Neural progenitor cell (in vitro differentiated cells): ENCODE data around the gene NPEPL1. TPM values are rescaled to one million over a fixed set of nuclear protein-coding genes. Genes with fewer than 3 reads are reported as not detected.

Experiments
- DNase-seq: peaks from one replicate; pipeline ENCODE4 v3.0.0-alpha.2; 2016; ENCODE audit warnings: low spot score
- H2AFZ ChIP-seq: fragments of 200-600 bp; sonication (generic); replicated peaks from 2 replicates; pipeline ENCODE4 v1.6.1; 2016; ENCODE audit warnings: antibody characterized with exemption
- H3F3A ChIP-seq: fragments of 200-600 bp; sonication (generic); 2 replicates; pipeline ENCODE4 v1.6.1; 2016; ENCODE audit warnings: antibody characterized with exemption, low read depth
- H3K27ac ChIP-seq: fragments of 200-600 bp; sonication (generic); 2 replicates; pipeline ENCODE4 v1.5.1; 2016; ENCODE audit warnings: mild to moderate bottlenecking
- H3K27me3 ChIP-seq: fragments of 200-600 bp; sonication (generic); 2 replicates; pipeline ENCODE4 v1.6.1; 2016; ENCODE audit warnings: mild to moderate bottlenecking, moderate library complexity
- H3K36me3 ChIP-seq: fragments of 200-600 bp; sonication (generic); 2 replicates; pipeline ENCODE4 v1.5.1; 2016
- H3K4me1 ChIP-seq: fragments of 200-600 bp; sonication (generic); 2 replicates; pipeline ENCODE4 v1.6.1; 2016; ENCODE audit warnings: mixed run types
- H3K4me2 ChIP-seq: fragments of 200-600 bp; sonication (generic); 2 replicates; pipeline ENCODE4 v1.6.1; 2016
- H3K4me3 ChIP-seq: fragments of 200-600 bp; sonication (generic); 2 replicates; pipeline ENCODE4 v1.5.1; 2016
- H3K79me2 ChIP-seq: fragments of 200-600 bp; sonication (generic); 2 replicates; pipeline ENCODE4 v1.6.1; 2016; ENCODE audit warnings: low read depth
- H3K9ac ChIP-seq: fragments of 200-600 bp; sonication (generic); 2 replicates; pipeline ENCODE4 v1.6.1; 2016
- H3K9me3 ChIP-seq: fragments of 200-600 bp; sonication (generic); 2 replicates; pipeline ENCODE4 v1.5.1; 2016; ENCODE audit warnings: low read depth
- H4K20me1 ChIP-seq: fragments of 200-600 bp; sonication (generic); 2 replicates; pipeline ENCODE4 v1.6.1; 2016; ENCODE audit warnings: low read depth
- H3K27ac Mint-ChIP-seq: 3 replicates; pipeline ENCODE4 v1.8.0; 2021; ENCODE audit warnings: mixed read lengths
- H3K27me3 Mint-ChIP-seq: 2 replicates; pipeline ENCODE4 v1.8.0; 2022; ENCODE audit warnings: low read depth, mild to moderate bottlenecking, inconsistent platforms, moderate library complexity, mixed read lengths; ENCODE audit not compliant: insufficient read depth
- H3K36me3 Mint-ChIP-seq: 3 replicates; pipeline ENCODE4 v1.8.0; 2021; ENCODE audit warnings: mixed read lengths
- H3K4me1 Mint-ChIP-seq: 3 replicates; pipeline ENCODE4 v1.8.0; 2021; ENCODE audit warnings: mixed read lengths
- H3K4me3 Mint-ChIP-seq: 3 replicates; pipeline ENCODE4 v1.8.0; 2021; ENCODE audit warnings: mild to moderate bottlenecking, moderate library complexity, mixed read lengths
- H3K9me3 Mint-ChIP-seq: 3 replicates; pipeline ENCODE4 v1.8.0; 2020; ENCODE audit warnings: mixed read lengths
- EZH2 ChIP-seq: fragments of 200-600 bp; sonication (generic); IDR thresholded peaks from 2 replicates; pipeline ENCODE4 v1.6.1; 2017; ENCODE audit warnings: antibody characterized with exemption, mild to moderate bottlenecking, moderate library complexity
- EZH2phosphoT487 ChIP-seq: fragments of 200-600 bp; sonication (generic); IDR thresholded peaks from 2 replicates; pipeline ENCODE4 v1.6.1; 2017; ENCODE audit warnings: antibody characterized with exemption
- total RNA-seq: library from RNA; depleted of rRNA; stranded (reverse); fragments of >200 nt; gene quantifications from 2 replicates; pipeline ENCODE4 v1.2.3, GENCODE V29; 2015; ENCODE audit warnings: low replicate concordance
- TF ChIP-seq, protein P1 (sequence below): fragments of 200-600 bp; sonication (generic); IDR thresholded peaks from 2 replicates; pipeline ENCODE4 v1.5.1; 2017; ENCODE audit warnings: antibody characterized with exemption, mild to moderate bottlenecking

The NPEPL1 gene
- total RNA-seq, 1 donor from 2014 or later = 10.9 TPM

DNA sequence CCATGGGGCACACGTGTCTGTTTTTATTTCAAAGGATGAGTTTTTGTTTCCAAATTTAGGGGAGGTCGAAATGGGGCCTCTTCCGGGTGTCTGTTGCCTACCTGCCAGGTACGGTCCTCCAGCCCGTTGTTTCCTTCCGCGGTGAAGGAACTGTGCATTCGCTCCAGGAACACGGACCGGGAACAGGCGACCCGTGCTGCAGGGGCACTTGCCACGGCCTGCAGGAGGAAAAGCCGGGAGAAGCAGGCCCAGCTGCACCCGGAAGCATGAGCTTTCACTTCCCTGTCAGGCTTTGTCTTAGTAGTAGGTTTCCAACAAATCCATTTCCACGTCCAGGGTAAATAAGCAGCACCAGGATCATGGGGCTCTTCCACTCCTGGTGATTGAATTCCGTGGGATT is 17.0 kb upstream of the NPEPL1 start:
- Mint-ChIP-seq H3K4me1 (peaks cover 3% of the 10 kb centered on the region), H3K36me3 (peaks cover 23% of the 10 kb centered on the region), H3K4me3 (peak overlapping the region; percentile 15), H3K9me3 (no peaks in the 10 kb centered on the region), H3K27ac (no peak overlapping the region), H3K27me3 (peaks cover 3% of the 10 kb centered on the region)
- H3K79me2 ChIP-seq = peaks cover 5% of the 10 kb centered on the region
- peaks cover 7% of the 10 kb centered on the region for H3K36me3 ChIP-seq
- H2AFZ ChIP-seq = no peak overlapping the region
- no peak overlapping the region for H3K4me2 ChIP-seq
- no peak for DNase-seq
- no peak overlapping the region for H3K4me3 ChIP-seq
- peaks cover 5% of the 10 kb centered on the region for H3F3A ChIP-seq
- no peak overlapping the region for H3K9ac ChIP-seq
- peaks cover 8% of the 10 kb centered on the region for H3K4me1 ChIP-seq
- peaks cover 15% of the 10 kb centered on the region for H4K20me1 ChIP-seq
- no peak overlapping the region for H3K27ac ChIP-seq
- no peaks in the 10 kb centered on the region for H3K27me3 ChIP-seq
- TF ChIP-seq, protein P1, sequence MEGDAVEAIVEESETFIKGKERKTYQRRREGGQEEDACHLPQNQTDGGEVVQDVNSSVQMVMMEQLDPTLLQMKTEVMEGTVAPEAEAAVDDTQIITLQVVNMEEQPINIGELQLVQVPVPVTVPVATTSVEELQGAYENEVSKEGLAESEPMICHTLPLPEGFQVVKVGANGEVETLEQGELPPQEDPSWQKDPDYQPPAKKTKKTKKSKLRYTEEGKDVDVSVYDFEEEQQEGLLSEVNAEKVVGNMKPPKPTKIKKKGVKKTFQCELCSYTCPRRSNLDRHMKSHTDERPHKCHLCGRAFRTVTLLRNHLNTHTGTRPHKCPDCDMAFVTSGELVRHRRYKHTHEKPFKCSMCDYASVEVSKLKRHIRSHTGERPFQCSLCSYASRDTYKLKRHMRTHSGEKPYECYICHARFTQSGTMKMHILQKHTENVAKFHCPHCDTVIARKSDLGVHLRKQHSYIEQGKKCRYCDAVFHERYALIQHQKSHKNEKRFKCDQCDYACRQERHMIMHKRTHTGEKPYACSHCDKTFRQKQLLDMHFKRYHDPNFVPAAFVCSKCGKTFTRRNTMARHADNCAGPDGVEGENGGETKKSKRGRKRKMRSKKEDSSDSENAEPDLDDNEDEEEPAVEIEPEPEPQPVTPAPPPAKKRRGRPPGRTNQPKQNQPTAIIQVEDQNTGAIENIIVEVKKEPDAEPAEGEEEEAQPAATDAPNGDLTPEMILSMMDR = no peak
- no peaks in the 10 kb centered on the region for H3K9me3 ChIP-seq

DNA sequence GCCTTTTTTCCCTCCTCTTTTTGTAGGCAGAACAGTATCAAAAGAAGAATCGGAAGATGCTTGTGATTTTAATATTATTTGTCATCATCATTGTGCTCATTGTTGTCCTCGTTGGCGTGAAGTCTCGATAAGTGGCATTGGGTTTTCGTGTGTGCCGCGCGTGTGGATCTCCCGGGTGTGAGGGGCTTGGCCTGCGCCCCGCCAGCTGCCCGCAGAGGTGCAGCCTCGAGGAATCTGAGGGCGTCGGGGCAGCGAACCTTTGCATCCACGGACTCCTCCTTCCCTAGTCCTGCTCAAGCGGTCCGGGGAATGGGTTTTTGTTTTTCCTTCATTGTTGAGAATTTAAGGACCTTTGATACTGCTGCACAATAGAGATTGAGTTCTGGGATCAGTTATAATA is 16.4 kb upstream of the NPEPL1 start:
- no peak overlapping the region for H3K27ac ChIP-seq
- H3K36me3 Mint-ChIP-seq = peaks cover 24% of the 10 kb centered on the region
- peaks cover 11% of the 10 kb centered on the region for H4K20me1 ChIP-seq
- H3F3A ChIP-seq = no peaks in the 10 kb centered on the region
- no peak for DNase-seq
- H3K9me3 ChIP-seq = no peaks in the 10 kb centered on the region
- peaks cover 4% of the 10 kb centered on the region for H3K4me1 ChIP-seq
- no peak overlapping the region for H2AFZ ChIP-seq
- TF ChIP-seq, protein P1 = no peak
- no peak for TF ChIP-seq EZH2phosphoT487
- no peak for TF ChIP-seq EZH2
- H3K79me2 ChIP-seq = peaks cover 5% of the 10 kb centered on the region
- no peak overlapping the region for H3K4me3 ChIP-seq
- H3K36me3 ChIP-seq = peaks cover 7% of the 10 kb centered on the region
- H3K4me2 ChIP-seq = no peak overlapping the region
- H3K27me3 ChIP-seq = no peaks in the 10 kb centered on the region
- no peak overlapping the region for H3K9ac ChIP-seq
- peaks cover 3% of the 10 kb centered on the region for H3K27me3 Mint-ChIP-seq
- no peak overlapping the region for H3K4me3 Mint-ChIP-seq
- H3K9me3 Mint-ChIP-seq = no peaks in the 10 kb centered on the region
- peaks cover 3% of the 10 kb centered on the region for H3K4me1 Mint-ChIP-seq
- peak overlapping the region; percentile 57 for H3K27ac Mint-ChIP-seq

DNA sequence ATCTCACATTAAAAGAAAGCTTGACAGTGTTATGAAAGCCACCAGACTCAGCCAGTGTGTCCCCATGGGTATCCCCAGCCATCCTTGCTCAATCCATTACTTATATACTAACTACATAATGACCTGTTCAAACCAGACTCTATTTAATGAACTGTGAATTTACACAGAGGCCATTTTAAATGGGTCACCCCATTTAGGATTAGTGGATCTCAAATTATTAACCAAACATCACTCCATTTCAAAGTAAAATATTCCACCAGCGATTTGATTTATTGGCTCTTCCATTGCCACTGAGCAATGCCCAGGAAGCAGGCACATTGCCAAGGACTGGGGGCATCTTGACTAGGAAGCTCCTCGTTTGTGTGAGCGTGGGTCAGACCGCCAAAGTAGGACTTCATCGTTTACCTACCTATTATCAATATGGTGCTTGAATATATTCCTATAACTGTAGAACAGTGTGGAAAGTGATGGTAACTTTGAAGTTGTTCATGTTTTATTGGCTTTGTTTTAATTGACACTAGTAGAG is 15.5 kb upstream of the NPEPL1 start:
- no peaks in the 10 kb centered on the region for H3K9me3 ChIP-seq
- Mint-ChIP-seq H3K27ac (no peak overlapping the region), H3K27me3 (no peaks in the 10 kb centered on the region), H3K4me3 (no peak overlapping the region), H3K9me3 (no peaks in the 10 kb centered on the region), H3K36me3 (peaks cover 26% of the 10 kb centered on the region), H3K4me1 (peaks cover 3% of the 10 kb centered on the region)
- H2AFZ ChIP-seq = no peak overlapping the region
- peaks cover 7% of the 10 kb centered on the region for H3K36me3 ChIP-seq
- H3K4me2 ChIP-seq = no peak overlapping the region
- no peak overlapping the region for H3K4me3 ChIP-seq
- no peak overlapping the region for H3K9ac ChIP-seq
- TF ChIP-seq EZH2phosphoT487 (no peak), EZH2 (no peak)
- TF ChIP-seq, protein P1 = no peak
- H3F3A ChIP-seq = no peaks in the 10 kb centered on the region
- peaks cover 4% of the 10 kb centered on the region for H3K4me1 ChIP-seq
- peaks cover 11% of the 10 kb centered on the region for H4K20me1 ChIP-seq
- no peak for DNase-seq
- no peaks in the 10 kb centered on the region for H3K27me3 ChIP-seq
- H3K27ac ChIP-seq = no peak overlapping the region
- no peaks in the 10 kb centered on the region for H3K79me2 ChIP-seq
